A673 (cell line): Measurements from ENCODE around the gene ERO1B. TPM values are rescaled to one million over a fixed set of nuclear protein-coding genes. Genes with fewer than 3 reads are reported as not detected.

ENCODE experiments used
- BruUV-seq: library from RNA; stranded (reverse); fragments of 400-500 nt; replicated peaks from 2 replicates; lab custom pipeline; 2021; lab: Mats Ljungman, UMichigan
- CTCF ChIA-PET: fragments of 300-600 bp; sonication (Branson Sonifier 250); formaldehyde crosslinking; loops from one replicate; lab custom pipeline; 2022; ENCODE audit warnings: antibody characterized with exemption; lab: Charles Lee
- POLR2A ChIA-PET: fragments of 300-600 bp; sonication (Branson Sonifier 250); formaldehyde crosslinking; loops from one replicate; lab custom pipeline; 2022; ENCODE audit warnings: antibody characterized with exemption; ENCODE audit not compliant: low non-redundant PET; lab: Charles Lee
- DNase-seq: peaks from one replicate; pipeline ENCODE4 v3.0.0-alpha.2; 2015; ENCODE audit warnings: low spot score
- H3K27ac ChIP-seq: fragments of 200-600 bp; sonication (generic); 2 replicates; pipeline ENCODE4 v1.5.1; 2016; ENCODE audit warnings: mixed run types, low read depth, mild to moderate bottlenecking, mixed read lengths, antibody characterized with exemption, low read length; ENCODE audit not compliant: poor library complexity, severe bottlenecking
- H3K27me3 ChIP-seq: fragments of 200-600 bp; sonication (generic); replicated peaks from 2 replicates; pipeline ENCODE4 v1.6.1; 2017; ENCODE audit warnings: mixed run types, low read depth, mild to moderate bottlenecking, mixed read lengths, antibody characterized with exemption, low read length; ENCODE audit not compliant: insufficient read depth, poor library complexity
- H3K36me3 ChIP-seq: fragments of 200-600 bp; sonication (generic); 2 replicates; pipeline ENCODE4 v1.6.1; 2016; ENCODE audit warnings: mixed run types, mild to moderate bottlenecking, mixed read lengths, antibody characterized with exemption, low read length; ENCODE audit not compliant: insufficient read depth, poor library complexity, severe bottlenecking
- H3K4me1 ChIP-seq: fragments of 200-600 bp; sonication (generic); 2 replicates; pipeline ENCODE4 v1.6.1; 2017; ENCODE audit warnings: mixed run types, mild to moderate bottlenecking, mixed read lengths, antibody characterized with exemption, low read length; ENCODE audit not compliant: insufficient read depth, poor library complexity, severe bottlenecking
- H3K4me3 ChIP-seq: fragments of 200-600 bp; sonication (generic); 2 replicates; pipeline ENCODE4 v1.5.1; 2016; ENCODE audit warnings: low read depth, mixed run types, mild to moderate bottlenecking, mixed read lengths, low read length; ENCODE audit not compliant: poor library complexity, severe bottlenecking
- H3K9me3 ChIP-seq: fragments of 200-600 bp; sonication (generic); 2 replicates; pipeline ENCODE4 v1.6.1; 2016; ENCODE audit warnings: mixed run types, low read depth, mild to moderate bottlenecking, mixed read lengths, antibody characterized with exemption, low read length; ENCODE audit not compliant: poor library complexity, severe bottlenecking
- CTCF ChIP-seq: fragments of 300-800, 200-600 bp; sonication (generic); conservative IDR thresholded peaks from 2 replicates; pipeline ENCODE4 v1.5.1; 2017; ENCODE audit warnings: low read depth, mild to moderate bottlenecking, antibody characterized with exemption, low read length, moderate library complexity, mixed read lengths
- EZH2 ChIP-seq: fragments of 200-600 bp; sonication (generic); IDR thresholded peaks from 2 replicates; pipeline ENCODE4 v1.6.1; 2017; ENCODE audit warnings: borderline replicate concordance, low read depth, mild to moderate bottlenecking, mixed read lengths, antibody characterized with exemption, low read length; ENCODE audit not compliant: poor library complexity, severe bottlenecking
- intact Hi-C: fragments of 100-400 bp; cut with micrococcal nuclease; formaldehyde crosslinking; loops from one replicate; pipeline ENCODE4 v1.10.0; 2022; ENCODE audit not compliant: unreplicated experiment
- total RNA-seq: library from RNA; stranded (reverse); gene quantifications from 2 replicates; pipeline ENCODE4 v1.2.3, GENCODE V29; 2021

ERO1B gene
- total RNA-seq, 1 experiment from 2014 or later = 3.4 TPM

DNA sequence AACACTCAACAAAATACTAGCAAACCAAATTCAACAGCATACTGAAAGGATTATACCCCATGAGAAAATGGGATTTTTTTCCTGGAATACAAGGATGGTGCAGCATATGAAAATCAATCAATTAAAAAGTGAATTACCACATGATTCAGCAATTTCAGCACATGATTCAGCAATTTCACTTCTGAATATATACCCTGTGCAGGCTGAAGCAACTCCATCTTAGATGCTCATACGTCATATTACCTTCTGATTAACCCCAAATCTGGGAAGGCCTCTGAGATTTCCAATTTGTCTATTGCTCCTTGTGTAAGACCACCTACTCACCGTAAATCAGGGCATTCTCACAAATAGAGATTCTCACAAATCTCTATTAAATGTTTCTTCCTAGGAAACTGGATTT is 43.8 kb upstream of the ERO1B start:
- no peak for DNase-seq
- H3K9me3 ChIP-seq = no peaks in the 10 kb centered on the region
- intact Hi-C loops = no loop called here
- no peak for TF ChIP-seq CTCF
- no peak for TF ChIP-seq EZH2
- POLR2A ChIA-PET = no interaction called here
- H3K4me3 ChIP-seq = no peak overlapping the region
- no peaks in the 10 kb centered on the region for H3K4me1 ChIP-seq
- H3K36me3 ChIP-seq = no peaks in the 10 kb centered on the region
- no TSS peak for BruUV-seq
- CTCF ChIA-PET = no interaction called here
- no peaks in the 10 kb centered on the region for H3K27me3 ChIP-seq
- no peak overlapping the region for H3K27ac ChIP-seq

DNA sequence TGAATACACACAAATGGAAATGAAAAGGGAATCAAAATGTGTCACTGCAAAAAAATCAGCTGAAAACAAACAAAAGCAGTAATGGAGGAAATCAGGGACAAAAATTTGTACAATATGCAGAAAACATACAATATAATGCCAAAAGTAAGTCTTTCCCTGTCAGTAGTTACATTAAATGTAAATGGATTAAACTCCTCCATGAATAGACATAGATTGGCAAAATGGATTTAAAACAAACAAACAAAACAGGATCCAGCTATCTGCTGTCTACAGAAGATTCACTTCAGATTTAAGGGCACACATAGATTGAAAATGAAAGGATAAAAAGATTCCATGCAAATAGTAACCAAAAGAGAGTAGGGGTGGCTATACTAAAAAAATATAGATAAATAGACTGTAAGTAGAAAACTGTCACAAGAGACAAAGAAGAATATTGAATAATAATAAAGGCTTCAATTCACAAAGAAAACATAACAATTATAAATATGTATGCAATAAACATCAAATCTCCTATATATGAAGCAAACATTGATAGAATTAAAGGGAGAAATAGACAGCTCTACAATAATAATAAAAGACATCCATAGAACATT is 42.2 kb upstream of the ERO1B start:
- Histone ChIP-seq H3K9me3 (no peaks in the 10 kb centered on the region), H3K4me3 (no peak overlapping the region), H3K27me3 (no peaks in the 10 kb centered on the region), H3K4me1 (no peaks in the 10 kb centered on the region), H3K36me3 (no peaks in the 10 kb centered on the region), H3K27ac (no peak overlapping the region)
- no TSS peak for BruUV-seq
- no peak for TF ChIP-seq CTCF
- TF ChIP-seq EZH2 = no peak
- CTCF ChIA-PET = no interaction called here
- POLR2A ChIA-PET = no interaction called here
- intact Hi-C loops = no loop called here
- no peak for DNase-seq

DNA sequence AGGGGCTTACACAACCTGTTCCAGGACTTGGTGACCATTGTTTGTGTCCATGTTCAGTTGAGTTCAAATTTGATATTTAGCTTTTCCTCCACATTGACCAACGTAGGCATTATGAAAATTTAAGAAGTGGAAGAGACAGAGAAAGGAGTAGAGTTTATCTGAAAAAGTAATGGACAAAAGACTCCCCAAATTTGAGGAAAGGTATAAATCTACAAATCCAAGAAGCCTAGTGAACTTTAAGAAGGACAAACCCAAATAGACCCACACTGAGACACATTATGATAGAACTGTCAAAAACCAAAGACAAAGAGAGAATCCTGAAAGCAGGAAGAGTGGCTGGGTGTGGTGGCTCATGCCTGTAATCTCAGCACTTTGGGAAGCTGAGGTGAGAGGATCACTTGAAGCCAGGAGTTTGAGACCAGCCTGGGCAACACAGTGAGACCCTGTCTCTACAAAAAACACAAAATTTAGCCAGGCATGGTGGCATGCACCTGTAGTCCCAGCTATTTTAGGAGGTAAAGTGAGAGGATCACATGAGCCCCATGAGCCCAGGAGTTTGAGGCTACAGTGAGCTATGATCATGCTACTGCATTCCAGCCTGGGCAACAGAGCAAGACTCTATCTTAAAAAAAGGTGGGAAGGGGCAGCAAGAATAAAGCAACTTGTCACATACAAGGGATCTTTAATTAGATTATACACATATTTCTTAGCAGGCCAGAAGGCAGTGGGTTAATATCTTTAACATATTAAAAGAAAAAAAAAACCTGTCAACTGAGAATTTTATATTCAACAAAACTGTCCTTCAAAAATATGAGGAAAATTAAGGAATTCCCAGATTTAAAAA is 41.0 kb upstream of the ERO1B start:
- POLR2A ChIA-PET = no interaction called here
- CTCF ChIA-PET = no interaction called here
- H3K36me3 ChIP-seq = no peaks in the 10 kb centered on the region

More for the DNA sequence above, 41.0 kb upstream of the ERO1B start:
- no peak for DNase-seq
- intact Hi-C loops = no loop called here
- Histone ChIP-seq H3K9me3 (no peaks in the 10 kb centered on the region), H3K27ac (no peak overlapping the region), H3K4me1 (no peaks in the 10 kb centered on the region), H3K4me3 (no peak overlapping the region), H3K27me3 (no peaks in the 10 kb centered on the region)
- no TSS peak for BruUV-seq
- TF ChIP-seq CTCF = no peak
